HL-60 (cell line): ENCODE results near the gene UVSSA.

Experiments used
- DNase-seq, 2 experiments: peaks; one replicate each; pipeline ENCODE4 v3.0.0-alpha.2; 2010 to 2020; ENCODE audit warnings: low read depth in 1 of 2, low spot score in 1 of 2
- H3K27ac ChIP-seq: fragments of 250-450 bp; sonication (Bioruptor Pico); replicated peaks from 2 replicates; pipeline ENCODE4 v1.5.1; 2020; ENCODE audit warnings: mild to moderate bottlenecking, moderate library complexity
- H3K27me3 ChIP-seq: fragments of 250-450 bp; sonication (Bioruptor Pico); 2 replicates; pipeline ENCODE4 v1.5.1; 2021; ENCODE audit warnings: mild to moderate bottlenecking, moderate library complexity; ENCODE audit not compliant: insufficient read depth, poor library complexity, severe bottlenecking
- H3K4me3 ChIP-seq: replicated peaks from 2 replicates; pipeline ENCODE4 v1.5.1; 2011; ENCODE audit warnings: mild to moderate bottlenecking, control low read depth, low read length; ENCODE audit not compliant: insufficient read depth
- CTCF ChIP-seq: IDR thresholded peaks from one replicate; pipeline ENCODE4 v1.5.1; 2011; ENCODE audit warnings: low read length, control low read depth, inconsistent platforms; ENCODE audit not compliant: insufficient read depth
- GABPA ChIP-seq: IDR thresholded peaks from 2 replicates; pipeline ENCODE4 v1.6.1; 2012; ENCODE audit warnings: low read depth
- POLR2AphosphoS5 ChIP-seq: IDR thresholded peaks from 2 replicates; pipeline ENCODE4 v1.6.1; 2012; ENCODE audit warnings: low read depth
- REST ChIP-seq: IDR thresholded peaks from 2 replicates; pipeline ENCODE4 v1.6.1; 2012; ENCODE audit warnings: low read depth; ENCODE audit not compliant: insufficient replicate concordance
- SPI1 ChIP-seq: IDR thresholded peaks from 2 replicates; pipeline ENCODE4 v1.6.1; 2012; ENCODE audit warnings: low read depth, mild to moderate bottlenecking, borderline replicate concordance

Gene UVSSA

DNA sequence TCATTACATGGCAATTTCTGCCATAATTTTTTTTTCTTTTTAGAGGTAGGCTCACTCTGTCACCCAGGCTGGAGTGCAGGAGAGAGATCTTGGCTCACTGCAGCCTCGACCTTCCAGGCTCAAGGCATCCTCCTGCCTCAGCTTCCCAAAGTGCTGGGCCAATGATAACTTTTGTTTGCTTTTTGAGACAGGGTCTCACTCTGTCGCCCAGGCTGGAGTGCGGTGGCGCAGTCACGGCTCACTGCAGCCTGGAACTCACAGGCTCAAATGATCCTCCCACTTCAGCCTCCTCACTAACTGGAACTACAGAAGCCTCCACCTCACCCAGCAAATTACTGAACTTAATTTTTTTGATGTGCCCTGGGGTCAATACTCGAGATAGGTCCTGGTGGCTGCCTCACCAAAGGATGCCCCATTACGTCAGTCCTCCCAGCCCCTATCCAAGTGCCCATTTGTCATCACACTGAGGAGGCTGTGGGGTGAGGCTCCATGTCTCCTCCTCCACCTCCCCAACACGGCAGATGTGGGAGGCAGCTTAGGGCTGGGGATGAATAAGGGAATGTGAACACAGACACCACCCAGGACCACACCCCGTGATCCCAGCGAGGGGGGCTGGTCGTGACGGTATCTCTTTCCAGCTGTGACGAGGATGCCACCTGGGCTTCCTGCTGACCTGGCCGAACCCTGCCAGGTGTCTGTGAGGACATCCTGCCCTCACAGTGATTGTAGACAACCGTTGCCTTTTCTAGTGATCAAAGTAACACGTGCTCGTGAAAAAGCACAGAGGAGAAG lies 71.7 kb downstream of the UVSSA start:
- no peak overlapping the region for H3K4me3 ChIP-seq
- no peak overlapping the region for H3K27ac ChIP-seq
- DNase-seq, result no peak
- no peaks in the 10 kb centered on the region for H3K27me3 ChIP-seq
- TF ChIP-seq SPI1 (no peak), REST (no peak), CTCF (no peak), GABPA (no peak), POLR2AphosphoS5 (no peak)

GRCh38 chr4:1419708-1420107 lies 72.7 kb downstream of the UVSSA start:
- no peak overlapping the region for H3K27ac ChIP-seq
- no peak overlapping the region for H3K4me3 ChIP-seq
- TF ChIP-seq CTCF (no peak), REST (no peak), GABPA (no peak), POLR2AphosphoS5 (no peak), SPI1 (no peak)
- H3K27me3 ChIP-seq, result no peaks in the 10 kb centered on the region
- no peak for DNase-seq

- Histone ChIP-seq H3K27ac (no peak overlapping the region), H3K4me3 (no peak overlapping the region), H3K27me3 (no peaks in the 10 kb centered on the region)
- no peak for DNase-seq
- peak; percentile 51 for TF ChIP-seq REST
- no peak for TF ChIP-seq CTCF
Observed at GRCh38 chr4:1421657-1422056, 74.6 kb downstream of the UVSSA start.
